GM10266 (cell line): ENCODE data around the gene IL11RA.

Experiments
- DNase-seq: peaks from one replicate; pipeline ENCODE4 v3.0.0; 2012; ENCODE audit errors: extremely low spot score
- TF ChIP-seq, protein P1 (sequence below): IDR thresholded peaks from 2 replicates; pipeline ENCODE4 v1.5.1; 2012; ENCODE audit warnings: mild to moderate bottlenecking, low read depth; ENCODE audit not compliant: control insufficient read depth, insufficient read depth; ENCODE audit errors: missing control alignments

The IL11RA gene

DNA sequence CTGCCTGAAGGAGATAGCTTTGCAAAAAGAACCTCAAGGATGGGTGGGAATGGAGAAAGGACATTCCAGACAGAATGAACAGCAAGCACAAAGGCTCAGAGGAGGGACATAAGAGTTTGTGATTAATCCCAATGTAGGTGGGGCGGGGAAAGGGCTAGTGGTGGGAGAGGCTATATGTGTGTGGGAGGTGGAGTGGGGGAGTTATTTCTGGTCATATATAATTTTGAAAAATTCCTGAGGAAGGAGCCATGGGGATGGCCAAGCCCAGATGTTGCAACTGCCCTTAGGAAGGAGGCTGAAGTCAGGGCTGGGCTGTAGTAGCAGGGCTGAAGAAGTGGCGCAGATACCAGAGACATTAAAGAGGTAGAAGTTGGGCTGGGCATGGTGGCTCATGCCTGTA, 23.9 kb downstream of the IL11RA start:
- no peak for DNase-seq
- TF ChIP-seq, protein P1, sequence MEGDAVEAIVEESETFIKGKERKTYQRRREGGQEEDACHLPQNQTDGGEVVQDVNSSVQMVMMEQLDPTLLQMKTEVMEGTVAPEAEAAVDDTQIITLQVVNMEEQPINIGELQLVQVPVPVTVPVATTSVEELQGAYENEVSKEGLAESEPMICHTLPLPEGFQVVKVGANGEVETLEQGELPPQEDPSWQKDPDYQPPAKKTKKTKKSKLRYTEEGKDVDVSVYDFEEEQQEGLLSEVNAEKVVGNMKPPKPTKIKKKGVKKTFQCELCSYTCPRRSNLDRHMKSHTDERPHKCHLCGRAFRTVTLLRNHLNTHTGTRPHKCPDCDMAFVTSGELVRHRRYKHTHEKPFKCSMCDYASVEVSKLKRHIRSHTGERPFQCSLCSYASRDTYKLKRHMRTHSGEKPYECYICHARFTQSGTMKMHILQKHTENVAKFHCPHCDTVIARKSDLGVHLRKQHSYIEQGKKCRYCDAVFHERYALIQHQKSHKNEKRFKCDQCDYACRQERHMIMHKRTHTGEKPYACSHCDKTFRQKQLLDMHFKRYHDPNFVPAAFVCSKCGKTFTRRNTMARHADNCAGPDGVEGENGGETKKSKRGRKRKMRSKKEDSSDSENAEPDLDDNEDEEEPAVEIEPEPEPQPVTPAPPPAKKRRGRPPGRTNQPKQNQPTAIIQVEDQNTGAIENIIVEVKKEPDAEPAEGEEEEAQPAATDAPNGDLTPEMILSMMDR: no peak

DNA sequence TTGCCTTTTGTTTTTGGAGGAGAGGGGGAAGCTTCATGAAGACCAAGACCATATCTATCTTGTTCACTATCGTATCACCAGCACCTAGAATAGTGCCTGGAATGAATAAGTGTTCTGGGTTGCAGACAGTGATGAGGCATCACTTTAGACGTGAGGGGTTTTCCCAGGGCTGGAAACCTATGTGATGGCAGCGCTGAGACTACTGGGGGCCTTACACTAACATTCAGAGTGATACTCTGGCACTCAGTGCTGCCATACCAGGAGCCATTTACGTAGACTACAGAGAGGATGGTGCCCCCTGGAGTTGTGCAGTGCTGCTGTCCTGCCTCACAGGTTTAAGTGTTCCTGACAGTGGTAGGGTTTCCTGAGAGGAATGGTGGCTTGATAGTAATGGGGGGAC, 32.2 kb downstream of the IL11RA start:
- TF ChIP-seq, protein P1: no peak

DNA sequence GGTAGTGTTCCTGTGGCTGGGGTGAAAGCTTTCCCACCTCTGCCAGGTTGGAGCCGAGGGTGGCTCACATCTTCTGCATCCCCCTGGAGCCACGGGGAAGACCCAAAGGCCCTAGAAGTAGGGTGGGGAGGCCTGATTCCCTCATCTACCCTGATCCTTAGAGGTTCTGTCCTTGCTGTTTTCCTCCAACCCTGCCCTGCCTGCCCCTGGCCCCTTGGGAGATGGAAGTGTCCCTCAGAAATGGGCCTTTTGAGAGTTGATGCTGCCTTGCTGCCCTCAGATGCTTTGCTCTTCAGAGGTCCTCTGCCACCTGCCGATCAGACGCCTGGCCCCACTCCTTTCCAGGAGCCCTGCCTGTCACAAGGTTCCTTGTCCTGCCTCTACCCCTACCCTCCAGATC, 32.8 kb downstream of the IL11RA start:
- TF ChIP-seq, protein P1: no peak
- no peak for DNase-seq

More for the DNA sequence above, 32.2 kb downstream of the IL11RA start:
- no peak for DNase-seq

DNA sequence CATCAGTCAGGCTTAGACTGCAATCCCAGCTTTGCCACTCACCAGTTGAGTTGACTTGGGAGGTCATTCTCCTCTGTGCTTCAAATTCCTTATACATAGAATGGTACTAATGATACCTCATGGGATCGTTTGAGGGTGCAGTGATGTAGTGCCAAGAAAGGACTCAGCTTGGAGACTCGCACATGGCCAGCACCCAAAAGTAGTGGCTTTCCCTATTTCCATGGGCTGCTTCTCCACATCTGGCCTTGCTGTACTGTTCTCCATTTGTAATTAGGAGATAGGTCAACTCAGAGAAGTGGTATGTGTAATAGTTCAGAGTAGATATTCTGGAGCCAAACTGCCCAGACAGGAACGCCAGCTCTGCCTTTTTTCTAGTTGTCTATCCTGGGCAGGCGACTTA, 33.6 kb downstream of the IL11RA start:
- DNase-seq: no peak
- TF ChIP-seq, protein P1: no peak

DNA sequence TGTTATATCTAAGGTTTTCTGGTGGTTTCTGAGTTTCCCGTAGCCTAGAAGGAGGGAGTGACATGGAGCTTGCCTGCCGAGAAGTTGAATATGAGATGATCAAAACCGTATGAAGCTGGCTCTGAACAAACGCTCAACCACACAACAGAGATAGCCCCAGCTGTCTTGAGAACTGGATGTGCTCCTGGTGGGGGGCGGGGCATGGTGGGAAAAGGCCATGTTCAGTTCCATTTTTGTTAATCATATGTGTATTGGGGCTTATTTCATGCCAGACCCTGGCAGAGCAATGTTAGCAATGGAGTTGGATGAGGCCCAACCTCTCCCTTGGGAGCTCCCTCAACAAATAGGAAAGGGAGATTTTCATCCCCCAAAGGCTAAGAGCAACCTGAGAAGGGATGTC, 34.2 kb downstream of the IL11RA start:
- DNase-seq: no peak
- TF ChIP-seq, protein P1: no peak

DNA sequence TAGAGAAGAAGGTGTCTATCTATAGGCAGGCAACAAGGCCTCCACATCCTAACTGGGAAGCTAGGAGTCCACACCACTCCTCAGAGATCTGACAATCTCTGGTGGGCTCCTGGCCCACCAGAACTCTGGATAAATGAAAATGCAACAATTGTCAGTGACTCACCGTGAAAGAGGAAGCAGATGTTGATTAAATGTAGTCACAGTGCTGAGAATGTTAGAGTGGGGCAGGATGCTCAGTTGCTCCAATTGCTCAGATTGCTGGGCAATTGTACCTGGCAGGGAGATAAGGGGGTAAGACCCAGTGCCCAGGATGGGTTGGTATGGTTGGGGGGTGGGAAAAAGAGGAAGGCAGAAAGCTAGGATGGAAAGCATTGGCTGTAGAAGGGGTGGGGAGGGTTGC, 34.7 kb downstream of the IL11RA start:
- no peak for DNase-seq
- TF ChIP-seq, protein P1: no peak

DNA sequence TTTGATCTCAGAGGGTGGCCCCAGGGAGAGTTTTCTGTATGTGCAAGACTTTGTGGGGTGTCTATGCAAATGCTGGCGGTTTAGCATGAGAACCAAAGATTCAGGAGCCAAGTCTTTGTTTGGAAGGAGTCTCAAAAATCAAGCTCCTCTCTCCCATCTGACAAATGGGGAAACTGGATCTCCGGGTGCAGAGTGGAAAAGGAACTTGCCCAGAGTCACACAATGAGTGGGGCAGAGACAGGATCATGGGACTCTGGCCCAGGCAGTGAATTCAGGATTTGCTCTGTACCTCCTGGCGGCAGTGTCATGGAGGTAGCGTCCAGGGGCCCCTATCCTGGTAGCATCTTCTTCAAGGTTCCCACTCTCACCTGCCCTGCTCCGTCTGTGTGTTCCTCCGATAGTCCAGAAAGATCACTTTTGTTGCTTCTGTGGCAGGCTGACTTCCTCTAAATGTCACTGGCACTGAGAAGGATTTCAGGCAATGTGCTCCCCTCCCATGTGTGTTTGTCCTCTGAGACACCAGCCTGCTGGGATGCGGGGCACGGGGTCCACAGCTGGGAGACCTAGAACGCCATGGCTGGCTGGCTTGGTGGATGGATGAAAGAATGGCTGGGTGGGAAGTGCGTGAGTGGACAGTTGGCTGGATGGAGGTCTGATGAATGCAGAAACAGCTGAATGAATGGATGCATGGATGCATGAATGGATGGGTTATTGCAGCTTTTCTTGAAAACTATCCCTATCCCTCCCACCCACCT, 35.5 kb downstream of the IL11RA start:
- TF ChIP-seq, protein P1: no peak
- DNase-seq: no peak
